ENCODE measurements around the gene SPATA2. TPM values are rescaled to one million over a fixed set of nuclear protein-coding genes. Genes with fewer than 3 reads are reported as not detected.

The SPATA2 gene
- total and polyA plus RNA-seq, 2 of the 8 experiments (the other 6 are each of a cell fraction or from before 2014, with no cell fraction given) = 11.0 to 13.0 TPM

- DNase-seq (ENCODE audit: low read depth in 1 of 2, low spot score in 2 of 2) (no peak), FAIRE-seq (no peak)
- no peak overlapping the region for H4K8ac ChIP-seq (ENCODE audit: extremely low read depth, insufficient read depth, low read length)
- POLR2A ChIA-PET (ENCODE audit: partially characterized antibody) = interaction anchor here (0.7 kb wide), 1 partner anchor 638 kb away, joined by 3 read pairs; no protein-coding TSS in a partner anchor
- no peak overlapping the region for H3K18ac ChIP-seq (ENCODE audit: extremely low read depth, low read length)
- no peaks in the 10 kb centered on the region for H3K79me1 ChIP-seq (ENCODE audit: low read depth, low read length)
- no peak overlapping the region for H2BK15ac ChIP-seq (ENCODE audit: low read length)
- H3K4me1 ChIP-seq (replicated peaks in 1 of 4; ENCODE audit: control insufficient read depth in 3 of 4, insufficient read depth in 4 of 4, low read length in 3 of 4) = no peaks in the 10 kb centered on the region
- H2BK5ac ChIP-seq (ENCODE audit: low read depth, low read length) = no peak overlapping the region
- H4K5ac ChIP-seq (ENCODE audit: insufficient read length, low read depth, low read length) = no peak overlapping the region
- TF ChIP-seq KDM1A (IDR thresholded peaks at IDR 0.05; ENCODE audit: borderline replicate concordance, low read length) (0 out of 2 replicates have a peak, but pooled peaks have one; percentile 15), JUND (IDR thresholded peaks at IDR 0.05; ENCODE audit: low read length) (no peak), POLR2A (IDR thresholded peaks at IDR 0.05; ENCODE audit: control extremely low read depth in 1 of 2, low read depth in 2 of 2, low read length in 2 of 2) (no peak)
- H3K27ac ChIP-seq (ENCODE audit: low read depth, low read length) = no peak overlapping the region
- no peak overlapping the region for H3K9ac ChIP-seq (replicated peaks in 1 of 4; ENCODE audit: extremely low read depth in 1 of 4, low read depth in 3 of 4, low read length in 3 of 4)
- H3K9me3 ChIP-seq (ENCODE audit: insufficient read depth in 2 of 2, low read depth in 1 of 2, low read length in 1 of 2) = no peaks in the 10 kb centered on the region
- CTCF ChIA-PET (ENCODE audit: partially characterized antibody) = interaction anchor here (1.2 to 2.4 kb wide), 3 partner anchors 15 to 18 kb away, joined by 3 to 8 read pairs (median 7); no protein-coding TSS in a partner anchor
- H3K23me2 ChIP-seq (ENCODE audit: low read depth, low read length) = no peaks in the 10 kb centered on the region
- H2AK5ac ChIP-seq (ENCODE audit: low read depth, low read length) = no peak overlapping the region
- no peak overlapping the region for H3K4me2 ChIP-seq (ENCODE audit: insufficient read depth in 1 of 2, low read depth in 2 of 2, low read length in 2 of 2)
- no peak overlapping the region for H3K14ac ChIP-seq (ENCODE audit: insufficient read length)
- no peak overlapping the region for H2BK20ac ChIP-seq (ENCODE audit: low read length)
- 38% methylated on average over 4 of the region's 4 CpGs; no CpG with 5 or more reads in 1 of the 2 experiments for WGBS, 2 experiments (ENCODE audit: extremely low coverage in 1 of 2, insufficient coverage in 1 of 2, insufficient read length in 1 of 2, insufficient replicate concordance in 2 of 2, low coverage in 1 of 2, low lambda C conversion rate in 2 of 2, missing lambda C conversion rate in 1 of 2)
- H3K4me3 ChIP-seq (ENCODE audit: extremely low read depth in 1 of 4, insufficient read depth in 2 of 4, low read depth in 3 of 4, low read length in 4 of 4) = no peak overlapping the region
- H2AFZ ChIP-seq (ENCODE audit: low read length) = no peak overlapping the region
- H3K56ac ChIP-seq (replicated peaks; ENCODE audit: insufficient read length, low read depth, low read length) = no peak overlapping the region
- no peaks in the 10 kb centered on the region for H3K27me3 ChIP-seq (replicated peaks in 1 of 4; ENCODE audit: control insufficient read depth in 3 of 4, extremely low read depth in 1 of 4, insufficient read depth in 3 of 4, low read length in 3 of 4)
- H2BK12ac ChIP-seq (ENCODE audit: low read depth, low read length) = no peak overlapping the region
- no peak overlapping the region for H4K91ac ChIP-seq (replicated peaks; ENCODE audit: insufficient read length, low read length)
- no peaks in the 10 kb centered on the region for H4K20me1 ChIP-seq (replicated peaks in 1 of 2; ENCODE audit: control insufficient read depth in 1 of 2, insufficient read depth in 2 of 2, low read length in 2 of 2)
- H2BK120ac ChIP-seq (replicated peaks; ENCODE audit: low read depth, low read length) = no peak overlapping the region
- H3K36me3 ChIP-seq (ENCODE audit: control insufficient read depth in 2 of 4, insufficient read depth in 4 of 4, low read length in 3 of 4) = no peaks in the 10 kb centered on the region
- H3K23ac ChIP-seq (ENCODE audit: insufficient read length) = no peak overlapping the region
- H3K79me2 ChIP-seq (ENCODE audit: control insufficient read depth in 1 of 2, insufficient read depth in 2 of 2, low read length in 2 of 2) = no peaks in the 10 kb centered on the region
- no peak overlapping the region for H3K4ac ChIP-seq (replicated peaks; ENCODE audit: insufficient read length, low read depth, low read length)
These were observed 13.8 kb upstream of the SPATA2 start for GRCh38 chr20:49929142-49929494.

Measured in H1 (cell line).